ENCODE results near the gene LDB1.

LDB1 gene

DNA sequence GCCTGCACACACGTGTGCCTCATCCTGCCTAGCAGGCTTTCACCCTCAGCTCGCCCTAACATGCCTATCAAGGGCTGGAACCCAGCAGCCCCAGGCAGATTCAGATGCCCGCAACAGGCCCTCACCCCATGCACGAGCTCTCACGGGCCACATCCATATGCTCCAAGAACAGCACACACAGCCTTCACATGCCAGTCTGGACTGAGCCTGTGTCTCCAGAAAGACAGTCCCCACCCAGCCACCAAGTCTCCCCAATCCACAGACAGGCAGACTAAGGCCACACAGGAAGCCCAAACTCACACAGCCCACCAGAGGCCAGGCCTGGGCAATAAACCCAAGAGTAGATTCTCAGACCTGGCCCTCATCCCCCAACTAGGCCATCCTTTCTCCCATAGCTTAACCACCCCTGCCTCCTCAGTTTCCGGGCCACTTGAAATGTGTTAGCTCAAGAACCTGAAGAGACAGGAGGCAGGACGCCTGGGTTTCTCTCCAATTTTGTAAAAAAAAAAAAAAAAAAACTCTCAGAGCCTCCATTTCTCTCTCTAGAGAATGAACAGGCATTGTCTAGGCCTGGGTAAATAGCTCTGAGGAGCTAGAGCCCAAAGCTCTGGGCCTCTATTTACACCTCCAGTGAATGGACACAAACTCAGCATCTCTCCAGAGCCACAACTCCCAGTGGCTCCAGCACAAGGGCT is 6.8 kb downstream of the LDB1 start:
- DNase-seq = no peak

DNA sequence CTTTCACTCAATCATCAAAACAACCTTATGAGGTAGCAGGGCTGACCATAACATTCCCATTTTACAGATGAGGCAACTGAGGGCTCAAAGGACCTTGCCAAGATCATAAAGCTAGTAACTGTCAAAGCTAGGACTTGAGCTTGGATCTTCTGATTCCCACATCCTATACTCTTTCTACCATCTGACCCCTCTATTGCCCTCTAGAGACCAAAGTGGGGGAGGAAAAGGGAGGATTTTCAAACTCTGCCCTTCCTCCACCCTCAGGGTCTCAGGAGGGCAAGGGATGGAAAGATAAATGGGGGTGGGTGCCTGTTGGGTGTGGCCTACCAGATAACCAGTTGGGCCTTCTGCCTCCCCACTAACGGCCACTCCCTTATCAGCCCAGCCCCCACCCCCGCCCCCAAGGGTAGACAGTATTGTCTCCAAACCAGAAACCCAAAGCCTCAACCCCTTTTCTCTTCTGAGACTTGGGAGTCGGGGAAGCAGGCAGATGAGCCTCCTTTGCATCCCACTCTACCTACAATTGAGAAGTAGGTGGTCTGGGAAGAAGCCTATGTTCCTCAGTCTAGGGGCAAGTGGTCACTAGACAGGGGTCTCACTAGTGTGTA is 7.9 kb downstream of the LDB1 start:
- DNase-seq = no peak

DNA sequence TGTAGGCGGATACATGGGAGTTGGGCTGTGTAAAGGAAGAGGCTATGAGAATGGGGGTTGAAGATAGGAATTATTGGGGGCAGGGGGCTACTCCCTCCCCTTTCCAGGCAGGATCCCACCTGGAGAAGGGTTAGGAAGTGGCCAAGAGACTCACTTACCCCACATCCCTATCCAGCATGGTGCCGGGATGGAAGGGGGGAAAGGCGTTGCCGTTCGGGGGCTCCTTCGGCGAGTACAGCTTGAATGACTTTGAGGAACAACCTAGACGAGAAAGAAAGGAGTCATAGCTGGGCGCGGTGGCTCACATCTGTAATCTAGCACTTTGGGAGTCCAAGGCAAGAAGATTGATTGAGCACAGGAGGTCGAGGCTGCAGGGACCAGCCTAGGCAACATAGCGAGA is 8.9 kb downstream of the LDB1 start:
- DNase-seq = no peak

DNA sequence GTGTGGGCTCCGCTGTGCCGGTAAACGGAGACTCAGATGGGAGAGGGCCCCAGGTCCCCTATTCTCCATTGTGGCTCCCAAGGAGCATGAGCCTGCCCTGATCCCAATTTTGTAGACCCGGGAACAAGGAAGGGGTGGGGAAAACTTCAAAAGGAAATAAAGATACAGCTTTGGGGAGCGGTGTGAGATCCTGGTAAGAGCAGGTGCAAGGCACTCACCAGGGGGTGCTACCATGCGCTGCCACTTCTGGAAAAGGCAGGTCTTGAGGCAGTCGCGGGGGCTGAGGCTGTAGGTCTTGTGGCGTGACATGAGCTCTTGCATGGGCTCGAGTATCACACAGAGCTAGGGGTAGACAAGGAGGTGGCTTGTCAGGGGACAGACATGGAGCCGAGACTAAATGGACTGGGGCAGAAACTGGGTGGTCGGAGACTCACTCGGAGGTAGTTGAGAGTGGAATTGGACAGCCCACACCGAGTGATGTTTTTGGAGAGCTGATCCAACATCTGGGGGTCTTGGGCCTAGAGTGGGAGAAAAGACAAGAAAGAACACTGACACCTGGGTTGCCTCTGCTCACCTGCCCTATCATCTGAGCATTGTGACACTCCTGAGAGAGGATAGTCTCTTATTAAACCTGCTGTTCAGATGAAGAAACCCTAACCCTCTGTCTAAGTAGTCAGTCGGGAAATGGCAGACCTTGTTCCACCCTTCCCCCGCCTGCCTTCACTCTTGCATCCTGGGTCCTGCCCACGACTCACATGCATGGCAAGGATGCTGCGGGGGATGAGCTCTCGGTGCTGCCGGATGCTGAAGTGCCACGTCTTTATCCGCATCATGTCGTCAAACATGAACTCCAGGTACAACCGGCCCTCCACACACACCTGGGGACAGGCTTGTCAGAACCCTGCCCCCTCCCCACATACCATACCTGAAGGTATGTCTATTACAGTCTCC is 10.7 kb downstream of the LDB1 start:
- no peak for DNase-seq

DNA sequence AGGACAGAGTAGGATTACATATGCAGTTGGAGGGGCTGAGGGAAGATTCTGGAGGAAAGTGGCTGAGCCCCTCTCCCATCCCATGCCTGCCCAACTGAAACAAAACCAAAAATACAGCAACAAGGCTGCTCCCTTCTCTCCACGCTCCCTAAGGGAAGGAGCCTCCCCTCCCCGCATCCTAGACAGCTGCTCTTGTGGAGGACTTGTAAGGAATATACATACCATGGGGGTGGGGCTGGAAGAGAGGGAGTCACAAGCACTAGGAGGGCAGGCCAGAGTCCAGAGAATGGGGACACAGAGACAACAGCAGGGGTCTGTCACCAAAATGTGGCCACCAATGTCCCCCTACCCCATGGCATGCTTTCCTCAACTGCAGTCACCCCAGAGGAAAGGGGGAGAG is 13.2 kb downstream of the LDB1 start:
- no peak for DNase-seq

DNA sequence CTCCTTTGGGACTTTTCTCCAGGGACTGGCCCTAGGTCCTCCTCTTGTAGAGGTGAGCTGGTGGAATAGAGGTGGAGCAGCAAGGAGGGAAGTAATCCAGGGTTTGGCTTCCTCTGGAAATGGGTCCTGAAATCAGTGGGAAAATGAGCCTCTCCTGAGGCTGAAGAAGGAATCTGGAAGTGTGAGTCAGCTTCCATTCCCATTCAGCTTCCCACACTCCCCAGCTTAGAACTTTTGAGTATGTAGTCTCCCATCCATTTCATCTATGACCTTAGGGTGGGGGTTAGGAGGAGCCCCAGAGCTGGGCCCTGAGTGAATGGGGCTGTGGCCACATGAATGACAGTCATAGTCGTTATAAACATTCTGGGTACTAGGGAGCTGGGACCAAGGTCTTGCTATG is 17.7 kb downstream of the LDB1 start:
- no peak for DNase-seq

DNA sequence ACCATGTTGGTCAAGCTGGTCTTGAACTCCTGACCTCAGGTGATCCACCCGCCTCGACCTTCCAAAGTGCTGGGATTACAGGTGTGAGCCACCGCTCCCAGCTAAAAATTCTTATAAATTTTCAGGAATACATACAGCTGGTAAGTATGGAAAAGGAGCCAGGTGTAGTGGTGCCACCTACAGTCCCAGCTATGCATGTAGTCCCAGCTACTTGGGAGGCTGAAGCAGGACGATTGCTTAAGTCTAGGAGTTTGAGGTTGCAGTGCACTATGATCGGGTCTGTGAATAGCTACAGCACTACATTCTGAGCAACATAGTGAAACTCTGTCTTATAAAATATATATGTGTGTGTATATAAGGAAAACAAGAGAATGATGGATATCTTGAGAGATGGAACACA is 19.0 kb downstream of the LDB1 start:
- DNase-seq = no peak

DNA sequence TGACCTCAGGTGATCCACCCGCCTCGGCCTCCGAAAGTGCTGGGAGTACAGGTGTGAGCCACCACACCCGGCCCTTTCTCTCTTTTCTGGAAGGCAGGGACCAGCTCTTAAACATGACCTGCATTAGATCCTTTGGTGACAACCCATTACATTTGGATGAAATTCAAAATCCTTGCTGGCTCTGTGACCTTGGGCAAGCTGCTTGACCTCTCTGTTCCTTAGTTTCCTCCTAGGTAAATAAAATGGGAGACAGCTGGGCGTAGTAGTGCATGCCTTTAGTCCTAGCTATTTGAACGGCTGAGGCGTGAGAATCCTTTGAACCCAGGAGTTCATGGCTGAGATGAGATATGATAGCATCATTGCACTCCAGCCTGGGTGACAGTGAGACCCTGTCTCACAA is 23.7 kb downstream of the LDB1 start:
- DNase-seq = no peak

DNA sequence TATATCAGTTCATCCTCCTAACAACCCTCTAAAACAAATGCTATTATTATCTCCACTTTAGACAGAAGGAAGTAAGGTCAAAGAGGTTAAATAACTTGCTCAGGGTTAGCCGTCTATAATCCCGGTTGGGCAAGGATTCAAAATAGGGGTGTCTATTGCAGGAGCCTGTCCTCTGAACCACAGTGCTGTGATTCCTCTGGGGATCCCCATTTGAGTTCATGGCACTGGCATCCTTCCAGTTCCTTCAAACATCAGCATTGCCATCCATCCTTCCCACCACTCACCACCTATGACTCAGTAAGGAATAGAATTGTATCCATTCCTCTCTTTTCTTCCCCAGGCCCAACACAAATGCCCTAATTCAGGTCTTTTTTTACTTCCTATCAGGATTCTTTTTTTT is 29.4 kb downstream of the LDB1 start:
- no peak for DNase-seq

DNA sequence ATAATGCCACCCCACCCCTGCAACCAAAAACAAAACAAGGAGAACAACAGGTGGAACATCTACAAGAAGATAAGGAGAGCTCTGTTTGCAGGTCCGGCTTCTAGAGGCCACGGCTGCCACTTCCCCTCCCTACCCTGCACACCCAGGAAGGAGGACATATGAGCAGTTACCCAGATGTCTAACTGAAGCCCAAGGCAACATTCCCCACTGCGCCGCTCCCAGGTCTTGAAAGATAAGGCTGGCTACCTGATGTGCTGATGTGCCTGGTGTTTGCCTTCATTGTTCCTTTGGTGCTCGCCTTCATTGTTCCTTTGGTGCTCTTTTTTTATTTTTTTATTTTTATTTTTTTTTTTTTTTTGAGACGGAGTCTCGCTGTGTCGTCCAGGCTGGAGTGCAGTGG is 34.0 kb downstream of the LDB1 start:
- no peak for DNase-seq

DNA sequence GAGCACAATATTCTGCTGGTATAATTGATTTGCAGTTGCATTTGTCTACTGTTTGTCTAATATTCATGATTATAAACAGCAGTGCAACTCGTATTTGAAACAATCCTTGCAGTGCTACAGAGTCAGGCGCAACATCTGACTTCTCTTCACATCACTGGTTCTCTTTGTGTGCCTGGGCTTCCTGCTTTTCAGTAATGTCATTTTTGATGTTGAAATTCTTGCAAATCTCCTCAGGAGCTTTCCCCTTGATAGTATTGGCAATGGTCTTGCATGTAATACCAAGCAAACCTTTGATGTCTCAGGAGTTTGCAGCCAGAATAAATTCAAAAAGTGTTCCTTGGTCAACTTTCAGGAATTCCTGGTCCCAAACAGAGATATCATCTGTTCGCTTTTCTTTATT is 34.8 kb downstream of the LDB1 start:
- DNase-seq = no peak

DNA sequence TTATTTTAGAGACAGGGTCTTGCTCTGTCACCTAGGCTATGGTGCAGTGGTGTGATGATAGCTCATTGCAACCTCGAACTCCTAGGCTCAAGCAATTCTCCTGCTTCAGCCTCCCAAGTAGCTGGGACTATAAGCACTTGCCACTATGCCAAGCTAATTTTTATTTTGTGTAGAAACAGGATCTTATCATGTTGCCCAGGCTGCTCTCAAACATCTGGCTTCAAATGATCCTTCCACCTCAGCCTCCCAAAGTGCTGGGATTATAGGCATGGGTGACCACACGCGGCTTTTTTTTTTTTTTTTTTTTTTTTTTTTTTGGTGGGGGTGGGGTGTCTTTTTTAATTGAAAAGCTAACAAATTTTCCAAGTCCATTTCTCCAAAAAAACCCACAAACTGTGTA is 36.6 kb downstream of the LDB1 start:
- DNase-seq = no peak

DNA sequence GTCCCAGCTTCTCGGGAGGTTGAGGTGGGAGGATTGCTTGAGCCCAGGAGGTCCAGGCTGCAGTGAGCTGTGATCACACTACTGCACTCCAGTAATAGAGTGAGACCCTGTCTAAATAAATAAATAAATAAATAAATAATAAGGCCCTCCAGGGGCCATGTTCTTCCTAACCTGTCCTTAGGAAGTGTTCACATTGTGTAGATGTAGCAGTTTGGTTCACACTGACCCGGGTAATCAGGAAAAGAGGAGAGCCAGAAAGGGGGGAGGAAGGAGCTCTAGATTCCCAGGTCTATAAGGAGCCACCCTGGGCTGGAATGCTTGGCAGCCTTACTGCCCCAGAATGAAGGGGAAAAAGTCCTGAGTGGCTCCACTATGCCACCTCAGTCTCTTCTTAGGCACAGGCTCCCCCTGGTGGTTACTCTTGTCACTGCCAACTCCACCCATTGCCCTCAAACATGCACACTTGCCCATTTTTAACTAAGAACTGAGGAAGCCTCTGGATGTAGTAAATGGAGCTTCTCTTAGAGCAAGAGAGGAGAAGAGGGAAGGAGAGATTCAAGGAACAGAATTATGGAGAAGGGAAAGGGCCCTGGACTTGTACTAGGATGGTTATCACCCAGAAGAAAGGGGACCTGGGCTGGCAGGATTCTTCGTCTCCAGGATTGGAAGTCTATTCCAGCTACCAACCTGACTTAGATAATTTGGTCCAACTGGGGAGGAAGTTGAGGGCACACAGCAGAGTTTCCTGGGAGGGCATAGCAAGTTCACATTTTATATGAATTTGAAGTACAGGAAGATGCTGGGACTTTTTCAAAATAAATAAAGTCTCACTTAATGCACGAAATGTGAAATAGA is 47.3 kb downstream of the LDB1 start:
- peak; percentile 67 for DNase-seq

DNA sequence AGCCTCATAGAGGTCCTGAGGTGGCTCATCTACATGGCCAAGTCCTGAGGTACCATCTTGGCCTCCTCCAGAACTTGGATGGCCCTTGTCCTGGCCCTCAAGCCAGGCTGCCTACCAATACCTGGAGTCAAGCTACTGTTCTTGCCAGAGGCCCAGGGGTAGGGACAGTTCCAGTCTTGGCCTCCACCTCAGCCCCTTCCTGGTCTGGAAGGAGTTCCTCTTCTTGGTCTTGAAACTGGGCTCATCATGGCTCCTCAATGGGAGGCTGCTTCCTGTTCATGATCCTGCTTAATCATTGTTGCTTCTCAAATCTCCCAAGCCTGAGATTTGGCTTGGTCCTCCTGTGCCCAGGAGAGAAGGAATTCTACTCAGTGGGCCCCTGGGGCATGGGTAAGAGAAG is 51.1 kb downstream of the LDB1 start:
- DNase-seq = no peak

DNA sequence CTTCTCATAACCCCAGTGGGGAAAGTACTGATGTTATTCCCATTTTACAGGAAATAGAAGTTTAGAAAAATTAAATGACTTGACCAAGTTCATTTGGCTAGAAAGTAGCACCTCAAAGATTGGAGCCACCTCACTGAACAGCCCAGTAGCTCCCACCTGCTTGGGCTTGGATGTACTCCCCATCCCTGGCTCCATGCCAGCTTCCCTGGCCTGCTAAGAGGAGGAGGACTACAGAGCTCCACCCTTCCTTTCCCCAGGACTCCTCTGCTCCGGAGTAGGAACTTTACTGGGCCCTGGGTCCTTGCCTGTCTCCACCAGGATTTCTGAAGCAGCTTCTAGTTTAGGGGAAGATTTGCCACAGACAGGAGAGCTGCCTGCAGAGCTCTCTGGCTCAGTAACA is 52.0 kb downstream of the LDB1 start:
- no peak for DNase-seq

DNA sequence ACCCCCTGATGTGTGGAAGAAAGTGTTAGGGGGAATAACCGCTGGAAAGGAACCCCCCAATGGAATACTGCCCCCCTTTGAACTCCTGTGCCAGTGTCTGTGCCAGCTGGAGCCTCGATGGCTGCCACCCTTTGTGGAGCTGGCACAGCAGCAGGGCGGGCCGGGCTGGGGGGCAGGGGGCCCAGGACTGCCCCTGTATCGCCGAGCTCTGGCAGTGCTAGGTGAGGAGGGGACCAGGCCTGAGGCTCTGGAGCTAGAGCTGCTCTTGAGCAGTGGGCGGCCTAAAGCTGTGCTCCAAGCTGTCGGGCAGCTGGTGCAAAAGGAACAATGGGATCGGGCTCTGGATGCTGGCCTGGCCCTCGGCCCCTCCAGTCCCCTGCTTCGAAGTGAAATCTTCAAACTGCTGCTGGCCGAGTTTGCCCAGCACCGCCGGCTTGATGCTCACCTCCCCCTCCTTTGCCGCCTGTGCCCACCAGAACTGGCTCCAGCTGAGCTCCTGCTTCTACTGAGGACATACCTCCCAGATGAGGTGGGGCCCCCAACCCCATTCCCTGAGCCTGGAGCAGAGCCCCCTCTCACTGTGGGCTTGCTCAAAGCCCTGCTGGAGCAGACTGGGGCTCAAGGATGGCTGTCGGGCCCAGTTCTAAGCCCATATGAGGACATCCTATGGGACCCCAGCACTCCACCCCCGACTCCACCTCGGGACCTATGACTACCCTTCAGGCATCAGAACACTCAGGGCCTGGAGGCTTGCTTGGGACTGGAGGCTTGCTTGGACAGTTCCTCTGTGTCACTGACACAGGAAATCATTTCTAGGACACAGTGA is 52.9 kb downstream of the LDB1 start:
- DNase-seq = no peak

DNA sequence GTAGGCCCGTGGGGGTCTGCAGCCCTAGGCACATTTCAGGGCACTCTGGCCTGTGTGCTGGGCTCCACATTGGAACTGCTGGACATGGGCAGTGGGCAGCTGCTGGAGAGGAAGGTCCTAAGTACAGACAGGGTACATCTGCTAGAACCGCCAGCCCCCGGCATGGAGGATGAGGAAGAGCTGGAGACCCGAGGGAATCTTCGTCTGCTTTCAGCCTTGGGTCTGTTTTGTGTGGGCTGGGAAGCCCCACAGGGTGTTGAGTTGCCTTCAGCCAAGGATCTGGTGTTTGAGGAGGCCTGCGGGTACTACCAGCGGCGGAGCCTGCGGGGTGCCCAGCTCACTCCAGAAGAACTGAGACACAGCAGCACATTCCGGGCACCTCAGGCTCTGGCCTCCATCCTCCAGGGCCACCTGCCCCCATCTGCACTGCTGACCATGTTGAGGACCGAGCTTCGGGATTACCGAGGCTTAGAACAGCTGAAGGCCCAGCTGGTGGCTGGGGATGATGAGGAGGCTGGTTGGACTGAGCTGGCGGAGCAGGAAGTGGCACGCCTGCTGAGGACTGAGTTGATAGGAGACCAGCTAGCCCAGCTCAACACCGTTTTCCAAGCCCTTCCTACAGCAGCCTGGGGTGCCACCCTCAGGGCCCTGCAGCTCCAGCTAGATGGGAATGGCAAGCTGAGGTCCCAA is 53.6 kb downstream of the LDB1 start:
- DNase-seq = no peak

DNA sequence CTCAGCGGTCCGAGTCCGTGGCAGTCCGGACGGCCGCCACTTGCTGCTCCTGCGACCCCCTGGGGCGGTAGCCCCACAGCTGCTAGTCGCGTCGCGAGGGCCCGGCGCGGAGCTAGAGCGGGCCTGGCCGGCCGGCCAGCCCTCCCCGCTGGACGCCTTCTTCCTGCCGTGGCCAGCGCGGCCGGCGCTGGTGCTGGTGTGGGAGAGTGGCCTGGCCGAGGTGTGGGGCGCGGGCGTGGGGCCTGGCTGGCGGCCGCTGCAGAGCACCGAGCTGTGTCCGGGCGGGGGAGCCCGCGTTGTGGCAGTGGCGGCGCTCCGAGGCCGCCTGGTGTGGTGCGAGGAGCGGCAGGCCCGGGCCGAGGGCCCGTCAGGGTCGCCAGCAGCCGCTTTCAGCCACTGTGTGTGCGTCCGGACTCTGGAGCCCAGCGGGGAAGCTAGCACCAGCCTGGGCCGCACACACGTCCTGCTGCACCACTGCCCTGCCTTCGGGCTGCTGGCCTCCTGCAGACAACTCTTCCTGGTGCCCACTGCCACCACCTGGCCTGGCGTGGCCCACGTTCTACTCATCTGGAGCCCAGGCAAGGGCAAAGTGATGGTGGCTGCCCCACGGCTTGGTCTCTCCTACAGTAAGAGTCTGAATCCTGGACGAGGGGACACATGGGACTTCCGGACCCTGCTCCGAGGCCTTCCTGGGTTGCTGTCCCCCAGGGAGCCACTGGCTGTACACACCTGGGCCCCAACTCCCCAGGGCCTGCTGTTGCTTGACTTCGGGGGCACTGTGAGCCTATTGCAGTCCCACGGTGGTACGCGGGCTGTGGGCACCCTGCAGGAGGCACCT is 54.4 kb downstream of the LDB1 start:
- no peak for DNase-seq

DNA sequence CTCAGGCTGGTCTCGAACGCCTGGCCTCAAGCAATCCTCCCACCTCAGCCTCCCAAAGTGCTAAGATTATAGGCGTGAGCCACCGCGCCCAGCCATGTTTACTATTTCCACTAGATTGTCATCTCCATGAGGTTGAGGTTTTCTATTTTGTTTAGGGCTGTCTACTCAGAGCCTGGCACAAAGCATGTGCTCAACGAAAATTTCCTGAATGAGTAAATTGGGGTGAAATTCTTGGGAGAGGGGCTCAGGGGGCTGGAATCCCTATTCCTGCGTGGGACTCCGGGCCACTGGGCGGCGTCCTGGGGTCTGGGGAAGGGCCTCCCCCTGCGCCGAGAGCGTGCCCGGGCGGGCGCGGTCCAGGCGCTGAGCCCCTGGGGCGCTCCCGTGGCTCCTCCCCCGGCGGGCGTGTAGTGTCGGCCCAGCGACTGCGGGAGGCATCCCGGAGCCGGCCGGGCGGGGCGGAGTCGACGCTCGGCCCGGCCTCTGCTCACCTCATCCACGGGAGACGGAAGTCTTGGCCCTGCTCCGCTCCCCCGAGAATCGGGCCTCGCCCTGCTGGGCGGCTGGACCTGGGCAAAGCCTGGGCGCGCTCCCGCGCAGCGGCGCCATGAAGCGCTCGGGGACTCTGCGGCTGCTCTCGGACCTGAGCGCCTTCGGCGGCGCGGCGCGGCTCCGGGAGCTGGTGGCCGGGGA is 55.2 kb downstream of the LDB1 start, which contains the start of gene HPS6:
TSS of gene HPS6 (plus strand) at position 482 of the 693 bp plus-strand sequence. CDS start at position 608, 126 bp downstream.
- peak; percentile 85 for DNase-seq

DNA sequence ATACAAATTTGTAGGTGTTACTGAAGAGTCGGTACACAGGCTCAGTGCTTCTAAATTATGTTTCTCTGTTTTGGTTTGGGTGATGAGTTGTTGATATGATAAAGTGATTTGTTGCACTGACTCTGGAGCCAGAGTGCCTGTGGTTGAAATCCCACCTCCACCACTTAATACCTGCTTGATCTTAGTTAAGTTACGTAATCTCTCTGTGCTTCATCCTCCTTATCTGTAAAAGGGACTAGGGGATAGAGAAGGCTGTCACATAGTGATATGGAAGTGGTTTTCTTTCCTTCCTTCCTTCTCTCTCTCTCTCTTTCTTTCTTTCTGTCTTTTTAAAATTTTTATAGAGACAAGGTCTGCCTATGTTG is 55.7 kb downstream of the LDB1 start:
- no peak for DNase-seq
